Activated CD8-positive, alpha-beta T cell treated with anti-CD3 and anti-CD28 coated beads for 36 hours (primary cell): Measurements from ENCODE around the gene LAIR2. TPM values are rescaled to one million over a fixed set of nuclear protein-coding genes. Genes with fewer than 3 reads are reported as not detected.

ENCODE experiments used
- ATAC-seq: fragments of 200-7000 bp; cut with Tn5 transposase; one replicate; pipeline ENCODE4 v1.10.0; 2021; ENCODE audit warnings: mild to moderate bottlenecking, moderate library complexity
- CTCF ChIA-PET: fragments of 350-600 bp; sonication (Branson Sonifier 250); formaldehyde crosslinking; loops from one replicate; lab custom pipeline; 2021; ENCODE audit warnings: antibody characterized with exemption; lab: Charles Lee
- POLR2A ChIA-PET: fragments of 350-600 bp; sonication (Branson Sonifier 250); formaldehyde crosslinking; loops from one replicate; lab custom pipeline; 2021; ENCODE audit warnings: antibody characterized with exemption; lab: Charles Lee
- DNase-seq: peaks from one replicate; pipeline ENCODE4 v3.0.0-alpha.2; 2020
- H3K27ac Mint-ChIP-seq: one replicate; pipeline ENCODE4 v1.8.0; 2021; ENCODE audit warnings: mild to moderate bottlenecking, mixed read lengths
- H3K27me3 Mint-ChIP-seq: one replicate; pipeline ENCODE4 v1.8.0; 2021; ENCODE audit warnings: mixed read lengths
- H3K36me3 Mint-ChIP-seq: one replicate; pipeline ENCODE4 v1.8.0; 2021; ENCODE audit warnings: low read depth, mixed read lengths
- H3K4me1 Mint-ChIP-seq: one replicate; pipeline ENCODE4 v1.8.0; 2021; ENCODE audit warnings: low read depth, mixed read lengths
- H3K4me3 Mint-ChIP-seq: one replicate; pipeline ENCODE4 v1.8.0; 2021; ENCODE audit warnings: mild to moderate bottlenecking, moderate library complexity, mixed read lengths
- H3K9me3 Mint-ChIP-seq: one replicate; pipeline ENCODE4 v1.8.0; 2021; ENCODE audit warnings: mixed read lengths
- CTCF ChIP-seq: fragments of 200-600 bp; IDR thresholded peaks from one replicate; pipeline ENCODE4 v1.8.0; 2022; ENCODE audit warnings: antibody characterized with exemption, mild to moderate bottlenecking
- intact Hi-C: fragments of 100-400 bp; cut with micrococcal nuclease; formaldehyde crosslinking; loops from one replicate; pipeline ENCODE4 v1.10.0; 2022
- total RNA-seq, 2 experiments: library from RNA; stranded (reverse); gene quantifications; one replicate each; pipeline ENCODE4 v1.2.3, GENCODE V29; 2021

LAIR2 gene
- total RNA-seq, 2 experiments from 2014 or later, result 1.5 to 2.1 TPM

- DNase-seq (peak; percentile 38), ATAC-seq (no peak)
- CTCF ChIA-PET, result interaction anchor here (1.2 kb wide), 1 partner anchor 101 kb away, joined by 4 read pairs; no protein-coding TSS in a partner anchor
- no peak for TF ChIP-seq CTCF
- no peaks in the 10 kb centered on the region for H3K36me3 Mint-ChIP-seq
- POLR2A ChIA-PET, result no interaction called here
- H3K27ac Mint-ChIP-seq, result no peak overlapping the region
- no peak overlapping the region for H3K4me3 Mint-ChIP-seq
- intact Hi-C loops, result no loop called here
- peaks cover 19% of the 10 kb centered on the region for H3K27me3 Mint-ChIP-seq
- H3K9me3 Mint-ChIP-seq, result no peaks in the 10 kb centered on the region
- peaks cover 7% of the 10 kb centered on the region for H3K4me1 Mint-ChIP-seq
Observed at GRCh38 chr19:54551293-54551692, 48.7 kb downstream of the LAIR2 start.

DNA sequence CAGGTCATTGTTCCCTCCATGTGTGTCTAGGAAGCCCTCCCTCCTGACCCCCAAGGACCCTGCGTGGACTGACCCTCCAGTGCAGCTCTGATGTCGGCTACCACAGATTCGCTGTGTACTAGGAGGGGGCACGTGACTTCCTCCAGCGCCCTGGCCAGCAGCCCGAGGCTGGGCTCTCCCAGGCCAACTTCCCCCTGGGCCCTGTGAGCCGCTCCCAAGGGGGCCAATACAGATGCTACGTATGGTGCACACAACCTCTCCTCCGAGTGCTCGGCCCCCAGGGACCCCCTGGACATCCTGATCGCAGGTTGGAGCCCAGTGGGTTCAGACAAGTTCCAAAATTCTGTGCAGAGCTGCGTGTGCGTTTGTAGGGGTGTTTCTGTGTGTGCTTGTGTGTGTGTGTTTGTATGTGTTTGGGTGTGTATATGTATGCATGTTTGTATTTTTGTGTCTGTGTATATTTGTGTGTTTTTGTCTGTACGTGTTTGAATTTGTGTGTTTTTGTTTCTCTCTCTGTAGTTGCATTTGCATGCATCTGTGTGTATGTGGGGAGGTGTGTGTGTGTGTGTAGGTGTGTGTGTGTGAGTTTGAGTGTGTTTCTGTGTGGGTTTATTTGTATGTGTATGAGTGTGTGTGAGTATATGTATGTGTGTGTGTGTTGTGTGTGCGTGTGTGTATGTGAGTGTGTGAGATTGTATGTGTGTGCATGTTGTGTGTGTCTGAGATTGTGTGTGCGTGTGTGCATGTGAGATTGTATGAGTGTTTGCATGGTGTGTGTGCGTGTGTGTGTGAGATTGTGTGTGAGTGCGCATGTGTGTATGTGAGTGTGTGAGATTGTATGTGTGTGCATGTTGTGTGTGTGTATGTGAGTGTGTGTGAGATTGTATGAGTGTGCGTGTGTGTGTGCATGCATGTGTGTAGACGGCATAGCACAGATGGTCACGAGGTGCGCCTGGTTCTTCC is 49.6 kb downstream of the LAIR2 start:
- POLR2A ChIA-PET, result no interaction called here
- no peaks in the 10 kb centered on the region for H3K9me3 Mint-ChIP-seq

DNA sequence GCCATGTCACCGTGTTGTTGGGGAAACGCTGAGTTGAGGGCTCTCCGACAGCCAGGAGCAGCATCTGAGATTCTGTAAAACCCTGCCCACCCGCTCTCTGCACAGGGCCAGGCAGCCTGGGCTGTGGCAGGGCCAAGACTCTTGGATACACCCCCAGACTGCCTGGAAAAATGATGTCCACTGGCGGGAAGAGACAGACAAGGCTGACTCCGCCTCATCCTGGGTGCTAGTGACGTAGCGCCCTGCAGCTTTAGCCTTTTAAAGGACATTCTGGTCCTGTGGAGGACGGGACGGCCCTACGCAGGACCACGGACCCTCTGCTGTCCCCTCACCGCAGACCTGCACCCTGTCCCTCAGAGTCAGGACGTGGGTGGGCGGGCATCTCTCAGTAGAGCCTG is 50.3 kb downstream of the LAIR2 start:
- Mint-ChIP-seq H3K36me3 (no peaks in the 10 kb centered on the region), H3K27me3 (peaks cover 19% of the 10 kb centered on the region), H3K27ac (no peak overlapping the region), H3K4me3 (no peak overlapping the region), H3K9me3 (no peaks in the 10 kb centered on the region), H3K4me1 (peaks cover 7% of the 10 kb centered on the region)
- TF ChIP-seq CTCF, result no peak
- intact Hi-C loops, result no loop called here
- no peak for DNase-seq
- no peak for ATAC-seq
- CTCF ChIA-PET, result no interaction called here
- POLR2A ChIA-PET, result no interaction called here

More for the DNA sequence above, 49.6 kb downstream of the LAIR2 start:
- no peaks in the 10 kb centered on the region for H3K36me3 Mint-ChIP-seq
- CTCF ChIA-PET, result interaction anchor here (1.2 kb wide), 1 partner anchor 100 kb away, joined by 4 read pairs; no protein-coding TSS in a partner anchor
- H3K4me3 Mint-ChIP-seq, result no peak overlapping the region
- no peak for ATAC-seq
- peaks cover 19% of the 10 kb centered on the region for H3K27me3 Mint-ChIP-seq
- TF ChIP-seq CTCF, result no peak
- intact Hi-C loops, result no loop called here
- DNase-seq, result no peak
- H3K4me1 Mint-ChIP-seq, result peaks cover 7% of the 10 kb centered on the region
- H3K27ac Mint-ChIP-seq, result no peak overlapping the region

- ATAC-seq (no peak), DNase-seq (no peak)
- H3K4me3 Mint-ChIP-seq, result no peak overlapping the region
- ChIA-PET POLR2A (no interaction called here), CTCF (no interaction called here)
- H3K36me3 Mint-ChIP-seq, result no peaks in the 10 kb centered on the region
- H3K27ac Mint-ChIP-seq, result no peak overlapping the region
- no peak for TF ChIP-seq CTCF
- H3K4me1 Mint-ChIP-seq, result peaks cover 7% of the 10 kb centered on the region
- no peaks in the 10 kb centered on the region for H3K9me3 Mint-ChIP-seq
- intact Hi-C loops, result no loop called here
- H3K27me3 Mint-ChIP-seq, result peaks cover 27% of the 10 kb centered on the region
Observed at GRCh38 chr19:54554006-54554405, 51.4 kb downstream of the LAIR2 start.

DNA sequence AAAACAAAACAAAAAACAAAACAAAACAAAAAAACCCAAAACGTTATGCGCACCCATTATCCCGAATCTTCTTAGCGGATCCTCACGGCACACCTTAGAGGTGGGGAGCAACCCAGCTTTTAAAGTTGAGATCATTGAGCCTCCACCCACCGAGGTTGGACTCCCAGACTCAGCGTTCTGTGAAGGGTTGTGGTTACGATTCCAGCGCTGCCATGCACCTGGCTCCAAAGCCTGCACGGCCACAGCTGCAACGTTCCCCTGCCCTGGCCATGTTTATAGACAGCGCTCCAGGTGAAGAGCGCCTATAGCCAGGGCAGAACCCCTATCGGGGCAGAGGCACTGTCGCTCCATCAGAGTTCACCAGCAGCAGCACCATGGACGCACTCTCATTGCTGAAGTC is 52.3 kb downstream of the LAIR2 start:
- no peak for TF ChIP-seq CTCF
- CTCF ChIA-PET, result no interaction called here
- Mint-ChIP-seq H3K27me3 (peaks cover 26% of the 10 kb centered on the region), H3K36me3 (no peaks in the 10 kb centered on the region), H3K27ac (no peak overlapping the region), H3K4me1 (peaks cover 7% of the 10 kb centered on the region), H3K4me3 (no peak overlapping the region), H3K9me3 (no peaks in the 10 kb centered on the region)
- DNase-seq (no peak), ATAC-seq (no peak)
- POLR2A ChIA-PET, result no interaction called here
- intact Hi-C loops, result no loop called here
